Esophagus muscularis mucosa (tissue), 4 donors: ENCODE data around the gene ITIH6. TPM values are rescaled to one million over a fixed set of nuclear protein-coding genes. Genes with fewer than 3 reads are reported as not detected.

Experiments used
- DNase-seq: peaks from one replicate; pipeline ENCODE4 v3.0.0-alpha.2; 2017; ENCODE audit errors: extremely low spot score
- H3K27ac ChIP-seq, 4 donors: fragments of 200-600 bp; sonication (generic); replicated peaks in 1 of 4; 1 replicate in 3 of 4; 2 replicates in 1 of 4; pipeline ENCODE4 v1.5.1; 2016 to 2019; ENCODE audit warnings: mild to moderate bottlenecking in 1 of 4
- H3K27me3 ChIP-seq, 4 donors: fragments of 200-600 bp; sonication (generic); one replicate each; pipeline versions ENCODE4 v1.5.1 to v1.6.0; 2016 to 2019
- H3K36me3 ChIP-seq, 4 donors: fragments of 200-600 bp; sonication (generic); one replicate each; pipeline ENCODE4 v1.5.1; 2016 to 2019
- H3K4me1 ChIP-seq, 4 donors: fragments of 200-600 bp; sonication (generic); one replicate each; pipeline ENCODE4 v1.5.1; 2016 to 2019
- H3K4me3 ChIP-seq, 4 donors: fragments of 200-600 bp; sonication (generic); 1 replicate in 2 of 4; 2 replicates in 2 of 4; pipeline ENCODE4 v1.5.1; 2016 to 2019; ENCODE audit warnings: mild to moderate bottlenecking in 4 of 4, moderate library complexity in 1 of 4
- H3K9me3 ChIP-seq, 4 donors: fragments of 200-600 bp; sonication (generic); 1 replicate in 3 of 4; 2 replicates in 1 of 4; pipeline ENCODE4 v1.5.1; 2016 to 2019
- CTCF ChIP-seq, 3 experiments: fragments of 200-600 bp in 2 of 3; fragments of 450-650 bp in 1 of 3; sonication (generic) in 2 of 3; IDR thresholded peaks; one replicate each; pipeline ENCODE4 v1.5.1; 2017 to 2019; ENCODE audit warnings: antibody characterized with exemption in 3 of 3, mild to moderate bottlenecking in 2 of 3, moderate library complexity in 1 of 3
- EP300 ChIP-seq: sonication (generic); formaldehyde crosslinking; IDR thresholded peaks from one replicate; pipeline ENCODE4 v1.6.1; 2017; ENCODE audit warnings: antibody characterized with exemption
- POLR2A ChIP-seq: fragments of 450-650 bp; IDR thresholded peaks from one replicate; pipeline ENCODE4 v1.6.1; 2017; ENCODE audit warnings: antibody characterized with exemption, moderate library complexity, mild to moderate bottlenecking, low read depth
- POLR2AphosphoS5 ChIP-seq, 2 donors: sonication (generic); formaldehyde crosslinking; IDR thresholded peaks; one replicate each; pipeline ENCODE4 v1.6.1; 2017; ENCODE audit warnings: antibody characterized with exemption in 2 of 2
- WGBS: methylation state at CpG from one replicate; pipeline ENCODE4 v1.1.5; 2018; 5-methylcytosine and 5-hydroxymethylcytosine counted together
- intact Hi-C: fragments of 100-400 bp; cut with DNase I; formaldehyde crosslinking; loops from one replicate; pipeline ENCODE4 v1.15.1; 2023
- small RNA-seq, 3 donors: library from RNA; depleted of rRNA; stranded (forward); fragments of <200 nt; gene quantifications; one replicate each; pipeline ENCODE3, GENCODE V24; 2016
- total RNA-seq, 4 donors: library from RNA; depleted of rRNA; stranded (reverse); fragments of >200 nt; gene quantifications; one replicate each; pipeline versions ENCODE4 v1.1.0 to v1.2.1, GENCODE V29; 2016

Gene ITIH6
- total RNA-seq, 4 donors from 2014 or later: under 0.01 TPM; not detected in 3

DNA sequence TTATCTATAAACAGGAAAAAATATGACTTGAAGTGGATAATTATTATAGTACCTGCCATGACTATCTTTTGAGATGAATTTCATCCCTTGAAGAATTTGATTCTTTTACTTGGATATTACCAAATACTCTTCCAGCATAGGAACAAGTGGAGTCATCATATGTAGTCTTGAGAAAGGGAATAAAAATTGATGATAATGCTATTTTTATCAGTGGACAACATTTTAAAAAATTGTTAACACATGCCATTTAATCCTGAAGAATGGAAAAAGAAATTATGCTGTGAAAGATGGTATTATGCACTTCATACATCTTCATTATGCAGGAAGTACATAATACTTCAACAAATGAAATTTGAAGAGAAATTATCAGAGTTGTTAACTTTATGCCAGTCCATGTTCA is 83.6 kb downstream of the ITIH6 start:
- Histone ChIP-seq H3K27me3 (no peaks in the 10 kb centered on the region), H3K4me3 (no peak overlapping the region), H3K4me1 (no peaks in the 10 kb centered on the region), H3K9me3 (no peaks in the 10 kb centered on the region), H3K36me3 (no peaks in the 10 kb centered on the region), H3K27ac (no peak overlapping the region)
- DNase-seq: no peak
- intact Hi-C loops: no loop called here
- TF ChIP-seq POLR2A (no peak), CTCF (IDR thresholded peaks at IDR 0.05) (no peak), EP300 (no peak), POLR2AphosphoS5 (IDR thresholded peaks at IDR 0.05) (no peak)

- Histone ChIP-seq H3K27ac (no peak overlapping the region), H3K36me3 (no peaks in the 10 kb centered on the region), H3K9me3 (no peaks in the 10 kb centered on the region), H3K27me3 (no peaks in the 10 kb centered on the region), H3K4me1 (no peaks in the 10 kb centered on the region), H3K4me3 (no peak overlapping the region)
- DNase-seq: no peak
- WGBS: 87% methylated on average over 14 of the region's 14 CpGs
- no peak for TF ChIP-seq EP300
- TF ChIP-seq CTCF (IDR thresholded peaks at IDR 0.05): no peak
- no peak for TF ChIP-seq POLR2AphosphoS5 (IDR thresholded peaks at IDR 0.05)
- no peak for TF ChIP-seq POLR2A
- intact Hi-C loops: no loop called here
These were observed 86.3 kb downstream of the ITIH6 start for GRCh38 chrX:54711735-54712134.

DNA sequence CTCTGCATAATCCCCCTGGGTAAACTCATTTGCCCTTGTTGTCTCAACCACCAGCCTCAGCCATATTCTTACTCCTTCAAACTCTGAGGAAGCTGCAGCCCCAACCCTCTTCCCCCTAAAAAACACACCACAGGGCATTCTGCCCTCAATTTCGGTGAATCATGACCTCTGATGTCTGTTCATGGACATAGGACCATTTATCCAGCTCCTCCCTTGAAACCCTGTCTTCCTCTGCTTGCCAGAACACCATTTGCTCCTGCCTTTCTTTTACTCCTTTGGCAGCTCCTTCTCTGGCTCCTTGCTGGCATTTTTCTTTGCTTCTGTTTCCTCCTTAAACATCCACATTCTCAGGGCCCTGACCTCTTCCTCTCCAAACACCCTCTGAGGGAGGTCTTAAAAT is 87.1 kb downstream of the ITIH6 start:
- TF ChIP-seq POLR2A (no peak), CTCF (IDR thresholded peaks at IDR 0.05) (no peak), POLR2AphosphoS5 (IDR thresholded peaks at IDR 0.05) (no peak), EP300 (no peak)
- Histone ChIP-seq H3K36me3 (no peaks in the 10 kb centered on the region), H3K27me3 (no peaks in the 10 kb centered on the region), H3K27ac (no peak overlapping the region), H3K4me3 (no peak overlapping the region), H3K9me3 (no peaks in the 10 kb centered on the region), H3K4me1 (no peaks in the 10 kb centered on the region)
- no peak for DNase-seq
- intact Hi-C loops: no loop called here
- 17% methylated on average over 1 of the region's 1 CpG for WGBS

- Histone ChIP-seq H3K9me3 (no peaks in the 10 kb centered on the region), H3K4me3 (no peak overlapping the region), H3K27ac (no peak overlapping the region), H3K4me1 (no peaks in the 10 kb centered on the region), H3K27me3 (no peaks in the 10 kb centered on the region), H3K36me3 (no peaks in the 10 kb centered on the region)
- DNase-seq: no peak
- TF ChIP-seq EP300 (no peak), POLR2A (no peak), POLR2AphosphoS5 (IDR thresholded peaks at IDR 0.05) (no peak), CTCF (IDR thresholded peaks at IDR 0.05) (no peak)
- 58% methylated on average over 2 of the region's 2 CpGs for WGBS
- intact Hi-C loops: no loop called here
These were observed 89.7 kb downstream of the ITIH6 start for GRCh38 chrX:54708404-54708803.

Small RNAs within 50 kb of the gene (small RNA-seq; reads per million reads assigned to genes)
- 0 reads per million in 3 donors for gene AL049732.1
- 15.9 to 69.6 (median 27.4) reads per million in 3 donors for gene SNORA11

Other genes starting within 250 kb of the ITIH6 start
- 100 to 1,000 TPM; 132 to 197 (median 169) TPM for gene MAGED2, start 9.5 kb upstream of the ITIH6 start, total RNA-seq
- gene TRO, start 122.6 kb upstream of the ITIH6 start, total RNA-seq: 1 to 10 TPM; 3.5 to 7.5 (median 5.0) TPM
- under 1 TPM in 1 of 4 donors, not detected in 3; 0.33 TPM for gene PFKFB1, start 195.9 kb upstream of the ITIH6 start, total RNA-seq
- 10 to 100 TPM in 1 of 4 donors, 1 to 10 TPM in 3; 5.4 to 10.1 (median 8.9) TPM for gene APEX2, start 202.1 kb upstream of the ITIH6 start, total RNA-seq
- 10 to 100 TPM in 1 of 4 donors, 1 to 10 TPM in 2, not detected in 1; 1.9 to 30.6 (median 3.5) TPM for gene ALAS2, start 232.7 kb upstream of the ITIH6 start, total RNA-seq